ENCODE results near the gene STIMATE. TPM values are rescaled to one million over a fixed set of nuclear protein-coding genes. Genes with fewer than 3 reads are reported as not detected.

STIMATE gene
- polyA plus RNA-seq, 1 of the 3 experiments (the other 2 are of a cell fraction): 9.3 TPM

GRCh38 chr3:52792961-52793695 is 104.2 kb downstream of the STIMATE start:
- POLR2A ChIA-PET: interaction anchor here (1.8 kb wide), 1 partner anchor 13 kb away, joined by 6 read pairs; no protein-coding TSS in a partner anchor
- DNase-seq: no peak

More at GRCh38 chr3:52792961-52793695, 104.2 kb downstream of the STIMATE start:
- Histone ChIP-seq H3F3A (replicated peaks; ENCODE audit: insufficient read depth) (no peaks in the 10 kb centered on the region), H3K27ac (ENCODE audit: low read depth in 2 of 2, low read length in 1 of 2) (no peak overlapping the region), H4K20me1 (ENCODE audit: insufficient read depth) (no peaks in the 10 kb centered on the region), H2AFZ (ENCODE audit: low read depth) (no peak overlapping the region), H3K27me3 (ENCODE audit: insufficient read depth) (no peaks in the 10 kb centered on the region), H3K4me3 (ENCODE audit: low read depth in 2 of 2, low read length in 1 of 2) (no peak overlapping the region), H3K9me2 (no peaks in the 10 kb centered on the region), H3K79me2 (ENCODE audit: insufficient read depth) (no peaks in the 10 kb centered on the region), H3K36me3 (replicated peaks in 1 of 2; ENCODE audit: control insufficient read depth in 1 of 2, insufficient read depth in 2 of 2, low read length in 1 of 2) (no peaks in the 10 kb centered on the region), H3K4me1 (ENCODE audit: control insufficient read depth in 1 of 2, insufficient read depth in 2 of 2, low read depth in 1 of 2, low read length in 1 of 2) (peaks cover 0 to 3% of the 10 kb centered on the region in 2 experiments; a peak in 1 of 4 replicates), H3K9ac (no peak overlapping the region), H3K9me3 (no peaks in the 10 kb centered on the region), H3K4me2 (no peak overlapping the region)
- 63% methylated on average over 17 of the region's 18 CpGs for WGBS (ENCODE audit: low lambda C conversion rate)
- TF ChIP-seq EZH2phosphoT487 (IDR thresholded peaks at IDR 0.05; ENCODE audit: borderline replicate concordance, low read depth) (no peak), RAD21 (IDR thresholded peaks at IDR 0.05; ENCODE audit: low read length) (no peak), PBX3 (IDR thresholded peaks at IDR 0.05) (no peak), MXI1 (IDR thresholded peaks at IDR 0.05; ENCODE audit: low read depth, low read length) (no peak), MEF2A (IDR thresholded peaks at IDR 0.05; ENCODE audit: borderline replicate concordance, low read depth) (no peak), RXRA (IDR thresholded peaks at IDR 0.05; ENCODE audit: borderline replicate concordance, low read depth) (no peak), USF1 (IDR thresholded peaks at IDR 0.05; ENCODE audit: borderline replicate concordance, low read depth) (no peak), JUND (IDR thresholded peaks at IDR 0.05) (no peak), CTCF (IDR thresholded peaks at IDR 0.05) (no peak), NRF1 (IDR thresholded peaks at IDR 0.05; ENCODE audit: low read depth, low read length) (no peak), FOXM1 (IDR thresholded peaks at IDR 0.05; ENCODE audit: low read depth) (no peak), ELF1 (IDR thresholded peaks at IDR 0.05) (no peak), SMC3 (IDR thresholded peaks at IDR 0.05; ENCODE audit: low read depth, low read length) (no peak), EP300 (IDR thresholded peaks at IDR 0.05; ENCODE audit: borderline replicate concordance in 1 of 2, low read depth in 1 of 2, low read length in 1 of 2) (no peak), RFX5 (IDR thresholded peaks at IDR 0.05; ENCODE audit: low read length) (no peak), POLR2AphosphoS5 (IDR thresholded peaks at IDR 0.05; ENCODE audit: low read depth, low read length) (no peak), CHD2 (IDR thresholded peaks at IDR 0.05; ENCODE audit: low read length, partially characterized antibody) (no peak)
- TF ChIP-seq, protein P1, sequence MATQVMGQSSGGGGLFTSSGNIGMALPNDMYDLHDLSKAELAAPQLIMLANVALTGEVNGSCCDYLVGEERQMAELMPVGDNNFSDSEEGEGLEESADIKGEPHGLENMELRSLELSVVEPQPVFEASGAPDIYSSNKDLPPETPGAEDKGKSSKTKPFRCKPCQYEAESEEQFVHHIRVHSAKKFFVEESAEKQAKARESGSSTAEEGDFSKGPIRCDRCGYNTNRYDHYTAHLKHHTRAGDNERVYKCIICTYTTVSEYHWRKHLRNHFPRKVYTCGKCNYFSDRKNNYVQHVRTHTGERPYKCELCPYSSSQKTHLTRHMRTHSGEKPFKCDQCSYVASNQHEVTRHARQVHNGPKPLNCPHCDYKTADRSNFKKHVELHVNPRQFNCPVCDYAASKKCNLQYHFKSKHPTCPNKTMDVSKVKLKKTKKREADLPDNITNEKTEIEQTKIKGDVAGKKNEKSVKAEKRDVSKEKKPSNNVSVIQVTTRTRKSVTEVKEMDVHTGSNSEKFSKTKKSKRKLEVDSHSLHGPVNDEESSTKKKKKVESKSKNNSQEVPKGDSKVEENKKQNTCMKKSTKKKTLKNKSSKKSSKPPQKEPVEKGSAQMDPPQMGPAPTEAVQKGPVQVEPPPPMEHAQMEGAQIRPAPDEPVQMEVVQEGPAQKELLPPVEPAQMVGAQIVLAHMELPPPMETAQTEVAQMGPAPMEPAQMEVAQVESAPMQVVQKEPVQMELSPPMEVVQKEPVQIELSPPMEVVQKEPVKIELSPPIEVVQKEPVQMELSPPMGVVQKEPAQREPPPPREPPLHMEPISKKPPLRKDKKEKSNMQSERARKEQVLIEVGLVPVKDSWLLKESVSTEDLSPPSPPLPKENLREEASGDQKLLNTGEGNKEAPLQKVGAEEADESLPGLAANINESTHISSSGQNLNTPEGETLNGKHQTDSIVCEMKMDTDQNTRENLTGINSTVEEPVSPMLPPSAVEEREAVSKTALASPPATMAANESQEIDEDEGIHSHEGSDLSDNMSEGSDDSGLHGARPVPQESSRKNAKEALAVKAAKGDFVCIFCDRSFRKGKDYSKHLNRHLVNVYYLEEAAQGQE (IDR thresholded peaks at IDR 0.05; ENCODE audit: low read depth, low read length): no peak
- TF ChIP-seq, protein P2, sequence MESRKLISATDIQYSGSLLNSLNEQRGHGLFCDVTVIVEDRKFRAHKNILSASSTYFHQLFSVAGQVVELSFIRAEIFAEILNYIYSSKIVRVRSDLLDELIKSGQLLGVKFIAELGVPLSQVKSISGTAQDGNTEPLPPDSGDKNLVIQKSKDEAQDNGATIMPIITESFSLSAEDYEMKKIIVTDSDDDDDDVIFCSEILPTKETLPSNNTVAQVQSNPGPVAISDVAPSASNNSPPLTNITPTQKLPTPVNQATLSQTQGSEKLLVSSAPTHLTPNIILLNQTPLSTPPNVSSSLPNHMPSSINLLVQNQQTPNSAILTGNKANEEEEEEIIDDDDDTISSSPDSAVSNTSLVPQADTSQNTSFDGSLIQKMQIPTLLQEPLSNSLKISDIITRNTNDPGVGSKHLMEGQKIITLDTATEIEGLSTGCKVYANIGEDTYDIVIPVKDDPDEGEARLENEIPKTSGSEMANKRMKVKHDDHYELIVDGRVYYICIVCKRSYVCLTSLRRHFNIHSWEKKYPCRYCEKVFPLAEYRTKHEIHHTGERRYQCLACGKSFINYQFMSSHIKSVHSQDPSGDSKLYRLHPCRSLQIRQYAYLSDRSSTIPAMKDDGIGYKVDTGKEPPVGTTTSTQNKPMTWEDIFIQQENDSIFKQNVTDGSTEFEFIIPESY (IDR thresholded peaks at IDR 0.05; ENCODE audit: borderline replicate concordance, low read depth): no peak
- CTCF ChIA-PET: interaction anchor here (0.6 to 1.4 kb wide), 2 partner anchors 22 to 28 kb away, joined by 4 read pairs; no protein-coding TSS in a partner anchor
